Stimulated activated effector memory CD8-positive, alpha-beta T cell treated with anti-CD3 and anti-CD28 coated beads, Interleukin-12 subunit alpha, Interleukin-12 subunit beta, amount 100 ng/mL, for 72 hours (primary cell): Measurements from ENCODE around the gene MAFG.

Experiments used
- ATAC-seq: fragments of 150-1000 bp; cut with Tn5 transposase; 2 replicates; pipeline ENCODE4 v1.10.0; 2021
- DNase-seq, 2 donors: peaks; one replicate each; pipeline ENCODE4 v3.0.0; 2021 to 2022; ENCODE audit warnings: low spot score in 2 of 2
- H3K27ac Mint-ChIP-seq: one replicate; pipeline ENCODE4 v1.8.0; 2022; ENCODE audit warnings: mild to moderate bottlenecking, mixed read lengths
- H3K36me3 Mint-ChIP-seq: one replicate; pipeline ENCODE4 v1.8.0; 2022; ENCODE audit warnings: mild to moderate bottlenecking, mixed read lengths
- H3K4me1 Mint-ChIP-seq: one replicate; pipeline ENCODE4 v1.8.0; 2022; ENCODE audit warnings: mixed read lengths
- H3K4me3 Mint-ChIP-seq: one replicate; pipeline ENCODE4 v1.8.0; 2022; ENCODE audit warnings: mild to moderate bottlenecking, mixed read lengths
- H3K9me3 Mint-ChIP-seq: one replicate; pipeline ENCODE4 v1.8.0; 2022; ENCODE audit warnings: mixed read lengths

Gene MAFG

DNA sequence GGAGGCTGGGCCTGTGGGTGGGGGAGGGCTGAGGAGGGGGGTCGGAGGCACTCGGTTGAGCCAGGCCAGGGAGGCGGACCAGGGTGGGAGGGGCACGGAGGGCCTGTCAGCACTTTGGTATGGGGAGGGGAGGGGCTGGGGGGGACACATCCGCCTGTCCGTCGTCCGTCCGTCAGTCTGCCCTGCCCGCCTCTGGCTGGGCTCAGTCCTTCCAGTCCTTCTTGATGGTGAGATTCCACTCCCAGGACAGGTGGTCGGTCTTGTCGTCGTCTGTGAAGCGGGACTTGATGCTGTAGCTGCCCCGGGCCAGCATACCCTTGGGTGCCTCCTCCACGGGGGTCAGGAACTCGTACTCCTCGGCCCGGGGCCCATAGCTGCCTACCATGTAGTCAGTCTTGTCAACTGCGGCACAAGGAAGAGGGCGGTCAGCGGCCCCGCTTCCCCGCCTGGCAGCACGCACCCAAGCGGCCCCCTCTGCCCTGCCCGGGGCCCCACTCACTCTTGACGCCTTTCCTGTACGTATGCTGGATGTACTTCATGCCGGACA is 58.8 kb downstream of the MAFG start:
- peak overlapping the region; percentile 84 for H3K4me3 Mint-ChIP-seq
- H3K27ac Mint-ChIP-seq, result peak overlapping the region; percentile 96
- peaks cover 64% of the 10 kb centered on the region for H3K4me1 Mint-ChIP-seq
- peaks cover 94% of the 10 kb centered on the region for H3K36me3 Mint-ChIP-seq
- H3K9me3 Mint-ChIP-seq, result no peaks in the 10 kb centered on the region
- DNase-seq (no peak), ATAC-seq (no peak)
